GM12801 (cell line): ENCODE results near the gene DOCK2.

Experiments
- CTCF ChIP-seq: IDR thresholded peaks from one replicate; pipeline ENCODE4 v1.5.1; 2011; ENCODE audit warnings: control low read depth; ENCODE audit not compliant: insufficient read length; ENCODE audit errors: extremely low read depth

DOCK2 gene

DNA sequence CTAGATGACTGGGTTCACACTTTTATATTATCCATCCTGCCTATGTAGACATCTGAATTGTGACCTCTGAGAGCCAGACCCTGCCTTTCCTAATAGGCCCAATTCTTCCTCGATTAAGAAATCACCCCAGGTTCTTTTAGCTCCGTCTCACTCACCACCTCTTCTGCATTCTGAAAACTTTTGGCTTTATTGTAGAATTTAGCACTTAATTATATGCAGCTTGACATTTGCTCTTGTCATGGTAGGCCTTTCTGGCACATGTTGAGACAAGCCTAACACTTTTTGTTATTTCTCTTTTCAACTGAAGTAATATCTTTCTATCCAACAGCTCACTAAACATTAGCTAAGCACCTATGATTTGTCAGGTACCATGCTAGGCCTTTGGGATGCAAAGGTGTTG lies 180.0 kb downstream of the DOCK2 start:
- no peak for TF ChIP-seq CTCF

DNA sequence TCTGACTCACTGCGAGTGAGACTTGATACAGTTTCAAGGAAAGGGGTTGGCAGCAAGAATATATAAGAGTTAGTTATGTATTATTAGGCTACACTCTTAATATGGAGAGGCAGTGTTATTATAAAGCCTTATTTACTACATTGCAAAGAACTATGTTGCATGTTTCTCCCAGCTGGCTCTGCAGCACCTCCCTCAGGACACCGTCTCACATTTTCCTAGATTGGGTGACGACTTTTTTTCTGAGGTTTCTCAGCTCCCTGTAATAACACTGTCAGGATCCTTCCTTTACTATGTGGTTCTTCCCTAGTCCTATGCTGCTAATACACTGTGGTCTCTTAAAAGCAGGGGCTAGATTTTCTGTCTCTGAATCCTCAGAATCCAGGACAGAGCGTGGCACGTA lies 189.5 kb downstream of the DOCK2 start:
- no peak for TF ChIP-seq CTCF

DNA sequence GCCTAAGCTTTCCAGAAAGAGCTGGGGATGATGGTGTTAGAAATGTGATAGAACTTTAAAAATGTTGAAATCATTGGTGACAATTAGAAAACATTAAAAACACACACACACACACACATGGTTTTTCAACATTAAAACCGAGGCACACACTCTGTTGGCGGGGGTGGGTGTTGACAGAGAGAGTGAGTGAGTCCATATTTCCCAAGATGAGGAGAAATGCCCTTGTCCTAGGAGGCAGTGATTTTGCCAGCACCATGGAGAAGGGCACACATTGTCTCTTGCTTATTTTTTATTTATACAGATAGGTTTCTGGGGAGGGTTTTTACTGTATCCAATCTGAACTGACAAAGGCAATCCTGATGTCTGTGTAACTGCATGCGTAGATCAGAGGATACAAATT lies 190.7 kb downstream of the DOCK2 start:
- no peak for TF ChIP-seq CTCF

- TF ChIP-seq CTCF, result no peak
Measured at GRCh38 chr5:169828385-169828784, 191.3 kb downstream of the DOCK2 start.

GRCh38 chr5:169831331-169831730 lies 194.3 kb downstream of the DOCK2 start:
- TF ChIP-seq CTCF, result no peak

- no peak for TF ChIP-seq CTCF
Measured at GRCh38 chr5:169832304-169832703, 195.2 kb downstream of the DOCK2 start.

- no peak for TF ChIP-seq CTCF
Measured at GRCh38 chr5:169832845-169833244, 195.8 kb downstream of the DOCK2 start.
